OCI-LY7 (cell line): Measurements from ENCODE around the gene SKA1. TPM values are rescaled to one million over a fixed set of nuclear protein-coding genes. Genes with fewer than 3 reads are reported as not detected.

Experiments
- BruUV-seq: library from RNA; stranded (reverse); fragments of 400-500 nt; replicated peaks from 2 replicates; lab custom pipeline; 2021; lab: Mats Ljungman, UMichigan
- CTCF ChIA-PET: fragments of 300-600 bp; sonication (Branson Sonifier 250); formaldehyde crosslinking; loops from one replicate; lab custom pipeline; 2022; ENCODE audit warnings: antibody characterized with exemption; ENCODE audit not compliant: unreplicated experiment; lab: Charles Lee
- POLR2A ChIA-PET: fragments of 300-600 bp; sonication (Branson Sonifier 250); formaldehyde crosslinking; loops from one replicate; lab custom pipeline; 2022; ENCODE audit warnings: antibody characterized with exemption; lab: Charles Lee
- DNase-seq: peaks from one replicate; pipeline ENCODE4 v3.0.0-alpha.2; 2015; ENCODE audit warnings: low spot score
- H2AFZ ChIP-seq: fragments of 200-600 bp; sonication (generic), shearing (Covaris generic); 2 replicates; pipeline ENCODE4 v1.6.1; 2014; ENCODE audit warnings: mild to moderate bottlenecking, antibody characterized with exemption, low read length, moderate library complexity
- H3K27ac ChIP-seq: fragments of 200-600 bp; sonication (generic); 2 replicates; pipeline ENCODE4 v1.5.1; 2014; ENCODE audit warnings: mixed run types, low read depth, mild to moderate bottlenecking, moderate library complexity, low read length, inconsistent platforms; ENCODE audit not compliant: poor library complexity, severe bottlenecking
- H3K36me3 ChIP-seq: fragments of 200-600 bp; sonication (generic); 2 replicates; pipeline ENCODE4 v1.6.1; 2014; ENCODE audit warnings: mild to moderate bottlenecking, antibody characterized with exemption, low read length, moderate library complexity, mixed read lengths; ENCODE audit not compliant: insufficient read depth
- H3K4me1 ChIP-seq: fragments of 200-600 bp; sonication (generic); 2 replicates; pipeline ENCODE4 v1.5.1; 2014; ENCODE audit warnings: mild to moderate bottlenecking, low read length; ENCODE audit not compliant: insufficient read depth, poor library complexity, severe bottlenecking
- H3K4me2 ChIP-seq: fragments of 200-600 bp; sonication (generic); 2 replicates; pipeline ENCODE4 v1.6.1; 2014; ENCODE audit warnings: mild to moderate bottlenecking, low read length
- H3K4me3 ChIP-seq: fragments of 200-600 bp; sonication (generic); 2 replicates; pipeline ENCODE4 v1.5.1; 2014; ENCODE audit warnings: mild to moderate bottlenecking, low read depth, low read length; ENCODE audit not compliant: poor library complexity, severe bottlenecking
- H3K79me2 ChIP-seq: fragments of 200-600 bp; sonication (generic); 2 replicates; pipeline ENCODE4 v1.6.1; 2016; ENCODE audit warnings: low read depth, mild to moderate bottlenecking, low read length, moderate library complexity, mixed read lengths; ENCODE audit not compliant: insufficient read depth
- H3K9me2 ChIP-seq: fragments of 200-600 bp; sonication (generic); 2 replicates; pipeline ENCODE4 v1.6.1; 2016; ENCODE audit warnings: mild to moderate bottlenecking, low read length, mixed read lengths; ENCODE audit not compliant: insufficient read depth
- H3K9me3 ChIP-seq: fragments of 200-600 bp; sonication (generic); 2 replicates; pipeline ENCODE4 v1.6.1; 2014; ENCODE audit warnings: mild to moderate bottlenecking, mixed run types, low read length, mixed read lengths
- H4K20me1 ChIP-seq: fragments of 200-600 bp; sonication (generic); 2 replicates; pipeline ENCODE4 v1.6.1; 2014; ENCODE audit warnings: mild to moderate bottlenecking, antibody characterized with exemption, low read length, moderate library complexity, mixed read lengths; ENCODE audit not compliant: insufficient read depth
- EZH2phosphoT487 ChIP-seq: fragments of 200-600 bp; sonication (generic); IDR thresholded peaks from 2 replicates; pipeline ENCODE4 v1.6.1; 2018; ENCODE audit warnings: low read depth, borderline replicate concordance, mild to moderate bottlenecking, mixed run types, antibody characterized with exemption, low read length, moderate library complexity, mixed read lengths
- intact Hi-C: fragments of 100-400 bp; cut with micrococcal nuclease; formaldehyde crosslinking; loops from one replicate; pipeline ENCODE4 v1.10.0; 2022; ENCODE audit not compliant: unreplicated experiment
- total RNA-seq, 2 experiments: library from RNA; depleted of rRNA in 1 of 2; stranded (reverse); fragments of >200 nt in 1 of 2; shearing (Covaris generic) in 1 of 2; gene quantifications; 2 replicates each; pipeline ENCODE4 v1.2.3, GENCODE V29; 2014 to 2022
- TF ChIP-seq, protein P1 (sequence below): fragments of 200-600 bp; sonication (generic); conservative IDR thresholded peaks from 2 replicates; pipeline ENCODE4 v1.5.1; 2014; ENCODE audit warnings: mild to moderate bottlenecking, antibody characterized with exemption, low read length, moderate library complexity, mixed read lengths

The SKA1 gene
- total RNA-seq, 2 experiments from 2014 or later = 28.8 to 29.2 TPM

DNA sequence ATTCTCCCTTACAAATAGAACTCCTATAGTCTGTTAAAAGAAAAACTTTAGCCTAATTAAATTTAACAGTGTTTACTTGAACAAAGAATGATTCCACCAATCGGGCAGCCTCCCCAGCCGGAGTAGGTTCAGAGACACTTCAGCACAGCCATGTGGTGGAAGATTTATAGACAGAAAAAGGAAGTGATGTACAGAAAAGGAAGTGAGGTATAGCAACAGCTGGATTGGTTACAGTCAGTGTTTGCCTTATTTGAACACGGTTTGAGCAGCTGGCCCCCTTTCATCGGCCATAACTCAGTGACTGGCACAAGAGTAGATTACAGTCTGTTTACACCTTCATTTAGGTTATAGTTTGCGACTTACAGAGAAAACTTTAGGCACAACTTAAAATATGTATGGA is 2.1 kb upstream of the SKA1 start:
- no peak overlapping the region for H3K27ac ChIP-seq
- no peaks in the 10 kb centered on the region for H3K9me2 ChIP-seq
- CTCF ChIA-PET = no interaction called here
- no peaks in the 10 kb centered on the region for H4K20me1 ChIP-seq
- no peak for TF ChIP-seq EZH2phosphoT487
- TF ChIP-seq, protein P1, sequence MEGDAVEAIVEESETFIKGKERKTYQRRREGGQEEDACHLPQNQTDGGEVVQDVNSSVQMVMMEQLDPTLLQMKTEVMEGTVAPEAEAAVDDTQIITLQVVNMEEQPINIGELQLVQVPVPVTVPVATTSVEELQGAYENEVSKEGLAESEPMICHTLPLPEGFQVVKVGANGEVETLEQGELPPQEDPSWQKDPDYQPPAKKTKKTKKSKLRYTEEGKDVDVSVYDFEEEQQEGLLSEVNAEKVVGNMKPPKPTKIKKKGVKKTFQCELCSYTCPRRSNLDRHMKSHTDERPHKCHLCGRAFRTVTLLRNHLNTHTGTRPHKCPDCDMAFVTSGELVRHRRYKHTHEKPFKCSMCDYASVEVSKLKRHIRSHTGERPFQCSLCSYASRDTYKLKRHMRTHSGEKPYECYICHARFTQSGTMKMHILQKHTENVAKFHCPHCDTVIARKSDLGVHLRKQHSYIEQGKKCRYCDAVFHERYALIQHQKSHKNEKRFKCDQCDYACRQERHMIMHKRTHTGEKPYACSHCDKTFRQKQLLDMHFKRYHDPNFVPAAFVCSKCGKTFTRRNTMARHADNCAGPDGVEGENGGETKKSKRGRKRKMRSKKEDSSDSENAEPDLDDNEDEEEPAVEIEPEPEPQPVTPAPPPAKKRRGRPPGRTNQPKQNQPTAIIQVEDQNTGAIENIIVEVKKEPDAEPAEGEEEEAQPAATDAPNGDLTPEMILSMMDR = no peak
- peak overlapping the region; percentile 50; the same call in 1 of the 2 replicates for H2AFZ ChIP-seq
- H3K4me2 ChIP-seq = no peak overlapping the region
- no TSS peak for BruUV-seq
- 0 out of 2 replicates have a peak, but pooled peaks cover 5% of the 10 kb centered on the region for H3K9me3 ChIP-seq
- peak; percentile 26 for DNase-seq
- H3K79me2 ChIP-seq = peaks cover 13% of the 10 kb centered on the region; the same call in 1 of the 2 replicates
- peaks cover 17% of the 10 kb centered on the region for H3K4me1 ChIP-seq
- H3K36me3 ChIP-seq = peaks cover 10% of the 10 kb centered on the region
- no peak overlapping the region for H3K4me3 ChIP-seq
- intact Hi-C loops = loop anchor here (5.0 to 10.0 kb wide), 2 partner anchors 105 to 558 kb away; partner anchors contain the start of genes ACAA2 and CFAP53
- POLR2A ChIA-PET = interaction anchor here (0.6 kb wide), 1 partner anchor 11 kb away, joined by 3 read pairs; no protein-coding TSS in a partner anchor

DNA sequence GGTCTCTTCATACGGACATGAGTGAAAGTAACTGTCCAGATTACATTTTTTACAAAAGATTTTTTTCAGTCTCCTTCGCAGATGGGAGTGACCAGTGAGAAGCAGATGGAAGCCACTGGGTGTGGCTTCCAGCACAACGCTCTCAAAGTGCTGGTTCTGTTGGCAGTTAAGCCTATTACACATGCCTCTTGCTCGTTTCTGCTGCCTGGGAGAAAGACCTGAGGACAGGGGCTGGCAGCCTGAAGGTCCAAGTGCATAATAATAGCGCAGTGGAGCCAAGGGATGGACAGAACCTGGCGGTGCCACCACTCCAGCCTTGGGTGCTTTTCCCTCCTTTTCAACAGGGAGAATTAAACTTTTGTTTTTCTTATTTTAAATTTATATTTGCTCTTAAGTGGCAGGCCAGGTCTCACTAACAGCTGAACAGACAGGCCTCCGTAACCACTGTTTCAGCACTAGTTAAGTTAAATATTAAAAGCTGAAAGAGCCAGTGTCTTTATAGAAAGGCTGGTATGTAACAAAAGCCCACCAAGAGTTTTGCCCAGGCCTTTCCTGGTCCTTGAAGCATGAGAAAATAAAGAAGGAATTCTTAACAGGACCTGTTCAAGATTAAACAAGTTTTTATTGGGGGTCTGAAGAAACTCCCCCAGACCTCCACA is 1.2 kb upstream of the SKA1 start:
- Histone ChIP-seq H3K4me3 (no peak overlapping the region), H3K27ac (no peak overlapping the region), H3K36me3 (peaks cover 15% of the 10 kb centered on the region), H3K79me2 (peaks cover 13% of the 10 kb centered on the region; the same call in 1 of the 2 replicates), H3K9me2 (no peaks in the 10 kb centered on the region), H3K4me1 (peaks cover 17% of the 10 kb centered on the region), H3K9me3 (0 out of 2 replicates have a peak, but pooled peaks cover 5% of the 10 kb centered on the region), H2AFZ (no peak overlapping the region), H4K20me1 (no peaks in the 10 kb centered on the region), H3K4me2 (peak overlapping the region; percentile 93; the same call in 1 of the 2 replicates)
- POLR2A ChIA-PET = no interaction called here
- CTCF ChIA-PET = no interaction called here
- no peak for DNase-seq
- BruUV-seq = no TSS peak
- TF ChIP-seq, protein P1 = no peak
- TF ChIP-seq EZH2phosphoT487 = no peak
- intact Hi-C loops = loop anchor here (5.0 to 10.0 kb wide), 2 partner anchors 106 to 559 kb away; partner anchors contain the start of genes ACAA2 and CFAP53
